Breast epithelium (tissue), 4 donors: Measurements from ENCODE around the gene SYNC. TPM values are rescaled to one million over a fixed set of nuclear protein-coding genes. Genes with fewer than 3 reads are reported as not detected.
A peak's percentile ranks its signal among the peaks of the same experiment; 100 is the strongest.
"Not testable (repeated sequence)": the region's sequence is repeated elsewhere in the genome, so short reads cannot be mapped to it uniquely, and the experiment has no call there.

Source experiments
- DNase-seq, 2 donors: peaks; one replicate each; pipeline ENCODE4 v3.0.0-alpha.2; 2019; ENCODE audit warnings: low spot score in 2 of 2
- H3K27ac ChIP-seq, 2 donors: fragments of 200-600 bp; sonication (generic) in 1 of 2; one replicate each; pipeline ENCODE4 v1.5.1; 2016 to 2019; ENCODE audit warnings: mild to moderate bottlenecking in 1 of 2
- H3K27me3 ChIP-seq, 2 donors: fragments of 200-600 bp; sonication (generic) in 1 of 2; one replicate each; pipeline versions ENCODE4 v1.5.1 to v1.6.0; 2017 to 2019; ENCODE audit warnings: control low read depth in 1 of 2, mild to moderate bottlenecking in 1 of 2
- H3K36me3 ChIP-seq: fragments of 200-600 bp; one replicate; pipeline ENCODE4 v1.5.1; 2019
- H3K4me1 ChIP-seq, 2 donors: fragments of 200-600 bp; sonication (generic); one replicate each; pipeline ENCODE4 v1.5.1; 2016 to 2019; ENCODE audit warnings: control low read depth in 1 of 2
- H3K4me3 ChIP-seq, 3 donors: fragments of 200-600 bp; sonication (generic); 1 replicate in 2 of 3; 2 replicates in 1 of 3; pipeline ENCODE4 v1.5.1; 2016 to 2019; ENCODE audit warnings: mild to moderate bottlenecking in 3 of 3, moderate library complexity in 2 of 3
- H3K9me3 ChIP-seq, 2 donors: fragments of 200-600 bp; sonication (generic) in 1 of 2; one replicate each; pipeline ENCODE4 v1.5.1; 2016 to 2019; ENCODE audit warnings: control low read depth in 1 of 2
- CTCF ChIP-seq, 3 donors: fragments of 450-650 bp; IDR thresholded peaks; one replicate each; pipeline ENCODE4 v1.5.1; 2016 to 2017; ENCODE audit warnings: antibody characterized with exemption in 3 of 3, mild to moderate bottlenecking in 3 of 3, moderate library complexity in 3 of 3
- POLR2A ChIP-seq: fragments of 450-650 bp; IDR thresholded peaks from one replicate; pipeline ENCODE4 v1.6.1; 2016; ENCODE audit warnings: antibody characterized with exemption, mild to moderate bottlenecking, moderate library complexity
- POLR2AphosphoS5 ChIP-seq, 3 donors: sonication (generic); formaldehyde crosslinking; IDR thresholded peaks; one replicate each; pipeline ENCODE4 v1.6.1; 2017; ENCODE audit warnings: antibody characterized with exemption in 3 of 3
- intact Hi-C: fragments of 100-400 bp; cut with DNase I; formaldehyde crosslinking; loops from one replicate; pipeline ENCODE4 v1.15.1; 2023; ENCODE audit warnings: low total_unique reads
- total RNA-seq, 3 donors: library from RNA; depleted of rRNA; stranded (reverse); fragments of >200 nt; gene quantifications; one replicate each; pipeline ENCODE4 v1.1.0, GENCODE V29; 2016

SYNC gene
- total RNA-seq, 3 donors from 2014 or later = 9.8 to 24.2 (median 13.6) TPM

GRCh38 chr1:32716312-32717148, 14.0 kb upstream of the SYNC start:
- H3K36me3 ChIP-seq = no peaks in the 10 kb centered on the region
- peak; percentile 96 for DNase-seq
- no peaks in the 10 kb centered on the region for H3K9me3 ChIP-seq
- H3K4me3 ChIP-seq = peak overlapping the region in 1 of 3 donors; percentile 17
- no peak for TF ChIP-seq CTCF (IDR thresholded peaks at IDR 0.05)
- peak in 1 of 3 donors; percentile 52 for TF ChIP-seq POLR2AphosphoS5 (IDR thresholded peaks at IDR 0.05)
- peak; percentile 23 for TF ChIP-seq POLR2A
- peaks cover 0 to 6% of the 10 kb centered on the region in 2 donors for H3K4me1 ChIP-seq
- no peaks in the 10 kb centered on the region for H3K27me3 ChIP-seq
- intact Hi-C loops = no loop called here
- peak overlapping the region; percentile 89 to 92 for H3K27ac ChIP-seq

- DNase-seq = no peak
- TF ChIP-seq POLR2A (no peak), POLR2AphosphoS5 (IDR thresholded peaks at IDR 0.05) (peak in 1 of 3 donors; percentile 5)
- Histone ChIP-seq H3K4me1 (peaks cover 0 to 6% of the 10 kb centered on the region in 2 donors), H3K9me3 (no peaks in the 10 kb centered on the region), H3K27ac (peak overlapping the region; percentile 89 to 92), H3K27me3 (no peaks in the 10 kb centered on the region), H3K36me3 (no peaks in the 10 kb centered on the region), H3K4me3 (no peak overlapping the region)
- intact Hi-C loops = no loop called here
These were observed 13.3 kb upstream of the SYNC start for GRCh38 chr1:32715901-32716311.

GRCh38 chr1:32714277-32714676, 11.7 kb upstream of the SYNC start:
- H3K4me3 ChIP-seq = no peak overlapping the region
- no peak for DNase-seq
- no peak overlapping the region for H3K27ac ChIP-seq
- peaks cover 0 to 6% of the 10 kb centered on the region in 2 donors for H3K4me1 ChIP-seq
- no peaks in the 10 kb centered on the region for H3K36me3 ChIP-seq
- intact Hi-C loops = no loop called here
- no peaks in the 10 kb centered on the region for H3K9me3 ChIP-seq
- no peaks in the 10 kb centered on the region for H3K27me3 ChIP-seq
- TF ChIP-seq POLR2A (no peak), CTCF (IDR thresholded peaks at IDR 0.05) (no peak), POLR2AphosphoS5 (IDR thresholded peaks at IDR 0.05) (no peak)

- intact Hi-C loops = no loop called here
- Histone ChIP-seq H3K36me3 (no peaks in the 10 kb centered on the region), H3K27me3 (no peaks in the 10 kb centered on the region), H3K4me1 (peaks cover 0 to 6% of the 10 kb centered on the region in 2 donors), H3K4me3 (no peak overlapping the region), H3K27ac (no peak overlapping the region), H3K9me3 (no peaks in the 10 kb centered on the region)
- DNase-seq = no peak
- TF ChIP-seq POLR2AphosphoS5 (IDR thresholded peaks at IDR 0.05) (no peak), POLR2A (no peak), CTCF (IDR thresholded peaks at IDR 0.05) (no peak)
These were observed 10.5 kb upstream of the SYNC start for GRCh38 chr1:32713081-32713480.

- H3K27ac ChIP-seq, H3K4me3 ChIP-seq, H3K36me3 ChIP-seq, H3K9me3 ChIP-seq, H3K27me3 ChIP-seq, intact Hi-C loops, H3K4me1 ChIP-seq, DNase-seq: not testable (repeated sequence)
These were observed 8.7 kb upstream of the SYNC start for GRCh38 chr1:32711221-32711620.

GRCh38 chr1:32709476-32709875, 6.9 kb upstream of the SYNC start:
- Histone ChIP-seq H3K27me3 (no peaks in the 10 kb centered on the region), H3K9me3 (no peaks in the 10 kb centered on the region), H3K27ac (no peak overlapping the region), H3K4me3 (no peak overlapping the region), H3K4me1 (no peaks in the 10 kb centered on the region), H3K36me3 (no peaks in the 10 kb centered on the region)
- intact Hi-C loops = no loop called here
- TF ChIP-seq POLR2AphosphoS5 (IDR thresholded peaks at IDR 0.05) (no peak), CTCF (IDR thresholded peaks at IDR 0.05) (no peak), POLR2A (no peak)
- no peak for DNase-seq
